ENCODE data around the gene TFF2.

TFF2 gene

DNA sequence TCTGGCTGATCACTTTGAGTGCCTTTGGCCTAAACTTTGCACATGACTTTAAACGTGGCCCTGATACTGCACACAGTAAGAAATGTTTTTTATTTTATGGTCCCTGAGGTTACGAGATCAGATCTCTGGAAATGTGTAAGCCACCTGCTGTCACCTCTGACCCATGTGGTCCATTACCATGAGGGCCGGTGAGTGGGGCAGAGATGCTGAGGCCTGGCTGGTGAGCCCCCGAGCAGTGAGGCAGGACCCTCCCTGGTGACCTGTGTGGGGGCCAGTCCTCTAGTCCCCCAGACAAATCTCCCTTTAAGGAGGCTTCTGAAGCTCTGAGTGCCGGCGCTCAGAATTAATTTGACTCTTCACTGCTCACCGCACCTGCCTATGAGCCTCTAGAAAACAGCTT, 48.0 kb downstream of the TFF2 start:
- no peak for DNase-seq

DNA sequence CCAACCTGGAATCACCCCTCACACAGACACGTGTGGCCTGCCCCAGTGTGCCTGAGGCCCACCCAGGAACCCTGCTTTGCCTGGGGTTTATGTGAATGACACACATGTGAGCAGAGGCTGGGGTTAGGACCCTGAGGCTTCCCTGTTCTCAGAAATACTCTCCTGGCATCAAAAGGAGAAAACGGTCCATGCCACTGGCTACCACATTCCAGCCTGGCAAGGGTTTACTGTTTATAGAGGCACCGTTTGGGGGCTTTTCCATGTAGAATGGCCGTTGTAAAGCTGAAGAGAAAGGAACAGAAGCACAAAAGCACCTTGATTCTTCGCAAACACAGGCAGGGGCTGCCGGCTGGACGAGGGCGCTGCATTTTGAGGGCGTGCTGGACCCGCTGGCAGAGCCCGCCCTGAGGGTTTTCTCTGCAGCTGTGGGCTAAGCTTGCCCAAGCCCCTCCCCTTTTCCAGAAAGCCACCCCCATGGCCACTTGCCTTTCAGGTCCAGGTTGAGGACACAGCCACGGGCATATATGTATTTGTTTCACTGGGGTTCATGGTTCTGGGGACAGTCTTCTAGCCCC, 48.6 kb downstream of the TFF2 start:
- no peak for DNase-seq

DNA sequence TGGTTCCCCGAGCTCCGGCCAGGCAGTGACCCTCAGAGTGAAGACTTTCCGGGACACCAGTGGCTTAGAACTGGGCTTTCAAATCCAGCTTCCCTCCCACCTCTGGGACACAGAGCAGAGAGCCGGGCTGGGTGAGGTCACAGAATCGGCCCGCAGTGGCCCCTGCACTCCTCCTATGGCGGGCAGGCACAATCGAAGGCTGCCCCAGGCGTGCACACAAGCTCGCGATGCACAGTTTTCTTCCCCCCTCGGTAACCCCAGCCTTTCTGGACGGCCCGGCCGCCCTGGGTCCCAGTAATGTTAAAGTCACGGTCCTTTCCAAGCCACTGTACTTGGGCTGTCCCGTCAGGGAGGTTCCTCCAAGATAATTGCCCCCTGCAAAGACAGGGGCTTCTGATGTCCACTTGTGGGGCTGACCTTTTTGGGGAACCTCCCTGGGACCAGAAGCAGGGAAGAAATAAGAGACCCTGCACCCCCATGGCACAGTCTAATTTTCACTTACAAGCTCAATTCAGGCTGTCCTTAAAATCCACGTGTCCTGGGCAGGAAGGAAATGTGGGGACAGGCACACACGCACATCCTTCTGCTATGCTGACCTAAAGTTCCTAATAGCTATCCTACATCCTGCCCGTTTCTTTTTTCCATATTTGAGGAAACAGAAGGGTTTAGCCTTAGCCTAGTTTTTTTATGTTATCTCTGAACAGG, 49.3 kb downstream of the TFF2 start:
- no peak for DNase-seq

DNA sequence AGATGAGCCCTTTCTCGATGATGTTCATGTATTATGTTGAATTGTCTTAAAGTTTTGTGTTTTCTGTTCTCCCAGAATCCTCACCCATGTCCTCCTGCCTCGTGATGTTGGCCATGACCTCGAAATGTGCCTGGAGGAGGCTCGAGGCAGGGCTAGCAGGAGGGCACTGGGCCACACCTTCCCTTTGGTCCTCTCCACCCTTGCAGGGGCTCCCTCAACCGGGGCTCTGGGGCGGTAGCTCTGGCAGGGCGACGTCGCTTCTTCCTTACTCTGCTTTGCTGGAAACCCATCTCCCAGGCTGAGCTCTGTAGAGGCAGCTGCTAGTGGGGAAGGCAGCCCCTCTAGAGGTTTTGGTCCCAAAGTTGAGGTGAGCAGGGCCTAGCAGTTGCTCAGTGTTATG, 49.8 kb downstream of the TFF2 start:
- no peak for DNase-seq

DNA sequence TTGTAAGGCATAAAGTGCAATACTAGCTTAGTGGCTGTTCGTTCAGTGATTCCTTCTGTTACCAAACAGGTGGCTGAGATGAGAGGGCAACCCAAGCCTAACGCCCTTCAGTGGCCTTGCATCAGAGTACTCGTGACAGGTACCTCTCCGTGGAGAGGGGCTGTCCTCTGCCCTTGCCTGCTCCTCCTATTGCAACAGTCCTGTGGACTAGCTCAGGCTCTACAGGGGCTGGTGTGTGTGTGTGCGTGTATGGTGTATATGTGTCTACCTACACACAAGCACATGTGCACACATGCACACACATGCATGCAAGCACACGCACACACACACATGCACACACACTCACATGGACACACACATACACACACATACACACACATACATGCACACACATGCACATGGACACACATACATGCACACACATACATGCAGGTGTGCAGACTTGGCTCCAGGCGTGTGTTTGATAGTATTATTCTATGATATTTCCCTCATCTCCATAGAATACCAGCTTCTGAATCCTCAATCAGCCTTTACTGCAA, 50.7 kb downstream of the TFF2 start:
- no peak for DNase-seq

DNA sequence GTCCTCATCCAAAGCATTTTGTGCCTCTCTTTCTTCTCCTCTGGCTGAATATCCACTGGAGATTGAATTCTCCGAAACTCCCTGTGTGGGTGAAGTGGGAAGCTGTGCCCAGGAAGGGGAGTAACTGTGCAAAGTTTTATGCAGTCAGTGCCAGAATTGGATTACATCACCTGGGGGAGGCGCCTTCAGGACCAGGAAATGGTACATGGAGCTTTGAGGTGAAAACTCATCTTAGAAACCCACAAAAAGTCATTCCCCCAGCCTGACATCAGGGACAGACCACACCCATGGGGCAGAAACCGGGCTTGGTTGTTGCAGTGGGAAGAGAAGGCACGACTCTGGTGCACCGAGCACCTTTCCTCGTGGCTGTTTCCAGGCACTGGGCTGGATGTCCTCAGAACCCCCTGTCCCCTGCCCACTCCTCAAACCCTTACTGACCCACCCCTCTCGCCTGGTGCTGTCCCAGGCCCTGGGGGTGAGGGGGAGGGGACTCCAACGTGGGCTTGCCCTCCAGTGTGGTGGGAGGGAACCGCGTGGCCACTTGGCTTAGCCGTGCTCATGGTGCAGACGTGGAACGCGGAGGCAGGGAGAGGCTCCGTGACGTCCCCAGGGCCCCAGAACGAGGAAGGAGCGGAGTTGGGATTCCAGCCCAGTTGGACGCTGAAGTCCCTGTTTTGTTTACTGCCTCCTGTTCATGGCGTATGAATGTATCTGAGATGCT, 51.3 kb downstream of the TFF2 start:
- DNase-seq = no peak

DNA sequence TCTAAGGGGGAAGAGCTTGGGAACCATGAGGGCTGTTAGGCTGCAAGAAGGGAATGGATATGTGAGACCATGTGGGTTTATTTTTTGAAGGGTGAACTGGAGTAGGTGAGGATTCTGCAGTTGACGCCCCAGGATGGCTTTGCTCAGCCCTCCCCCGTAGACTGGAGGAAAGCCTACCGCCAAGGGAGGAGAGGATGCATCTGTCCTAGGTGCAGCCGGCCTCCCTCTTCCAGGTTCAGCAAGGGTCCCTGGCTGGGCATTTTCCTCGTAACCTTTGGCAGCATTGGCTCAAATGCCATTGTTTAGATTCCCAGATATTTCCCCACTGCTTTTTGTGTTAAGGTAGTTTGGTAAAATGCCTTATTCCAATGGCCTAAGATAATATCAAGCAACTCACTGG, 52.1 kb downstream of the TFF2 start:
- no peak for DNase-seq

DNA sequence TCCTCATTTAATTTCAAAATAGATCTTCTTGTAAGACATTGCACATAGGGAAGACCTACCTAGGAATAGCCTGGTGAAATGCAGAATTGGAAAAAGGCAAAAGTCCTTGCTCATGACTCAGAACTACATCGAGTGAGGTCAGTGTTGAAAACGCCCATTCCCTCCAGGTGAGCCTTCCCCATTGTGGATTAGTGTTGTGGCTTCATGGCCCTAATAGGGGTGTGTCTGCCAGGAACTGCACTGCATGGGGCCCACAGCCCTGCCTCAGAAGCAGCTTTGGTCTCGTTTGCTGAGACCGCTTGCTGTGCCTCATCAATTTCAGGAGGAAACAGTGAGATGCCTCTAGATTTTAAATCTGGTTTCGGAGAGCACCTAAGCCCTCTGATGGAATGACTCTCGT, 52.6 kb downstream of the TFF2 start:
- no peak for DNase-seq

DNA sequence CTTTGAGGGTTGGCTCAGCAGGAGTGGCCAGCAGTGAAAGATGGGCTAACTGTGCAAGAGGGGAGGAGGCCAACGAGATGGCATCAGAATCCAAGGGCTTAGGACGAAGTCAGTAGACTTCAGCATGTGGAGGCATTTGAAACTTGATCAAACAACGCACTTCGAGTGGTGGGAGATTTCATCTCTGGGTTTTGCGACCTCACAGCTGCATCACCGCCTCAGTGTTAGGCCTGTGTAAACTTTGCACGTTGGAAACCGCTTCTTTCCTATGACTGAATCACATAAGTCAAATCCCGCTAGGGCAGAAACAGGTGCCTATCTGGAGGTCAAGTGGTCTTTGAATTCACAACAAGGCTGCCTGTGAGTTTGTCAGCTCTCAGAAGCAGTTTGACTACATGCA, 53.4 kb downstream of the TFF2 start:
- DNase-seq = no peak

DNA sequence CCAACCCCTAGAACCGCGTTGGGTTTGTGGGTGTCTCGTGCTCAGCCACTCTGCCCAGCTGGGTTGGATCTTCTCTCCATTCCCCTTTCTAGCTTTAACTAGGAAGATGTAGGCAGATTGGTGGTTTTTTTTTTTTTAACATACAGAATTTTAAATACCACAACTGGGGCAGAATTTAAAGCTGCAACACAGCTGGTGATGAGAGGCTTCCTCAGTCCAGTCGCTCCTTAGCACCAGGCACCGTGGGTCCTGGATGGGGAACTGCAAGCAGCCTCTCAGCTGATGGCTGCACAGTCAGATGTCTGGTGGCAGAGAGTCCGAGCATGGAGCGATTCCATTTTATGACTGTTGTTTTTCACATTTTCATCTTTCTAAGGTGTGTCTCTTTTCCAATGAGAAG, 54.3 kb downstream of the TFF2 start:
- no peak for DNase-seq
